ENCODE measurements around the gene YARS2.

YARS2 gene

DNA sequence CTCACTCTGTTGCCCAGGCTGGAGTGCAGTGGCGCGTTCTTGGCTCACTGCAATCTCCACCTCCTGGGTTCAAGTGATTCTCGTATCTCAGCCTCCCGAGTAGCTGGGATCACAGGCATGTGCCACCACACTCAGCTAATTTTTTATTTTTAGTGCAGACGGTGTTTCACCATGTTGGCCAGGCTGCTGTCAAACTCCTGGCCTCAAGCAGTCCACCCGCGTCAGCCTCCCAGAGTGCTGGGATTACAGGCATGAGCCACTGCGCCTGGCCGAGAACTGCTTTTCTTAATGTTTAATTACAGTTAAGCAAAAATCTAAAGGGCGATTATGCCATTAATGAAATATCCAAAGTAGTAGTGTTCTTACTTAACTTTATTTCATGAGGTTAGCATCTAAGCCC, 13.6 kb downstream of the YARS2 start:
- H3K27ac ChIP-seq (ENCODE audit: low read length, poor library complexity, severe bottlenecking): no peak overlapping the region
- H3K14ac ChIP-seq (ENCODE audit: low read length in 2 of 2): no peak overlapping the region
- H3K18ac ChIP-seq (ENCODE audit: low read depth in 1 of 2, low read length in 2 of 2): no peak overlapping the region
- H3K36me3 ChIP-seq (ENCODE audit: control insufficient read depth in 1 of 2, insufficient read depth in 2 of 2, low read depth in 1 of 2, low read length in 2 of 2): peaks cover 19 to 97% of the 10 kb centered on the region in 2 experiments
- H4K8ac ChIP-seq (ENCODE audit: low read length): no peak overlapping the region
- no peaks in the 10 kb centered on the region for H3K27me3 ChIP-seq (ENCODE audit: control insufficient read depth in 1 of 2, insufficient read depth in 1 of 2, low read length in 2 of 2)
- H2BK5ac ChIP-seq (ENCODE audit: low read depth, low read length, poor library complexity, severe bottlenecking): no peak overlapping the region
- H3K4ac ChIP-seq (ENCODE audit: low read depth in 1 of 2, low read length in 2 of 2): no peak overlapping the region
- no peak overlapping the region for H2AFZ ChIP-seq (ENCODE audit: low read depth, low read length)
- no peak overlapping the region for H2BK120ac ChIP-seq (ENCODE audit: low read depth, low read length)
- no peak overlapping the region for H3K4me2 ChIP-seq (ENCODE audit: low read length, poor library complexity, severe bottlenecking)
- H3K4me1 ChIP-seq (ENCODE audit: control insufficient read depth, insufficient read depth, low read depth, low read length): no peaks in the 10 kb centered on the region
- H3K9me3 ChIP-seq (ENCODE audit: control insufficient read depth, low read length): no peaks in the 10 kb centered on the region
- no peak overlapping the region for H2BK15ac ChIP-seq (ENCODE audit: low read depth, poor library complexity, severe bottlenecking)
- no peak overlapping the region for H2AK5ac ChIP-seq (ENCODE audit: low read length, severe bottlenecking)
- no peak overlapping the region for H3K4me3 ChIP-seq (ENCODE audit: insufficient read depth in 1 of 2, low read depth in 1 of 2, low read length in 2 of 2)
- peaks cover 6% of the 10 kb centered on the region for H3K79me1 ChIP-seq (replicated peaks; ENCODE audit: low read length, poor library complexity, severe bottlenecking)
- 97% methylated on average over 8 of the region's 10 CpGs for WGBS
- H3K23ac ChIP-seq (ENCODE audit: low read length in 2 of 2): no peak overlapping the region
- H4K91ac ChIP-seq (ENCODE audit: low read length): no peak overlapping the region
- no peak for DNase-seq
- no peak overlapping the region for H3K9ac ChIP-seq (ENCODE audit: low read length)
- no peak overlapping the region for H2BK12ac ChIP-seq (ENCODE audit: low read length in 2 of 2)

DNA sequence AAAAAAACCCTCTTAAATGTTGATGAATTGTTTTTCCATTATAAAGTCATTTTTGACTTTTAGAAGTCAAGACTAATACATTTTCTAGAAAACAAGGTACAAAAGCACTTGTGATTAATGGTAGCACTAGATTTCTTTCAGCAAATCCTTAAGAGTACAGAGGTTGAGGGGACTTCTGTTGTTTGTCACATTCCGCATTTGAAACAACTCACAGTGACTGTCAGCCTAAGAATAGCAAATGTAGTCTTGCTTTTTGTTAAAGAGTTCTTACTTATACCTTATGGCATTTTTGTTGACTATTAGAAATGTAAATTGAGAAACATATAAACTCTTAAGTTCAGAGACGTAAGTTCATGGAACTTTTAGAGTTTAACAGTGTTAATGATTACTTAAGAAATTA, 16.4 kb downstream of the YARS2 start:
- no peak overlapping the region for H4K91ac ChIP-seq (ENCODE audit: low read length)
- H3K27ac ChIP-seq (ENCODE audit: low read length, poor library complexity, severe bottlenecking): no peak overlapping the region
- H2BK5ac ChIP-seq (ENCODE audit: low read depth, low read length, poor library complexity, severe bottlenecking): no peak overlapping the region
- no peak overlapping the region for H2BK120ac ChIP-seq (ENCODE audit: low read depth, low read length)
- WGBS: 88% methylated on average over 2 of the region's 2 CpGs
- no peak overlapping the region for H3K4ac ChIP-seq (ENCODE audit: low read depth in 1 of 2, low read length in 2 of 2)
- H2BK12ac ChIP-seq (ENCODE audit: low read length in 2 of 2): no peak overlapping the region
- H3K23ac ChIP-seq (ENCODE audit: low read length in 2 of 2): no peak overlapping the region
- no peak overlapping the region for H3K9ac ChIP-seq (ENCODE audit: low read length)
- no peaks in the 10 kb centered on the region for H3K27me3 ChIP-seq (ENCODE audit: control insufficient read depth in 1 of 2, insufficient read depth in 1 of 2, low read length in 2 of 2)
- no peak overlapping the region for H2AK5ac ChIP-seq (ENCODE audit: low read length, severe bottlenecking)
- no peak overlapping the region for H4K8ac ChIP-seq (ENCODE audit: low read length)
- no peaks in the 10 kb centered on the region for H3K9me3 ChIP-seq (ENCODE audit: control insufficient read depth, low read length)
- H3K4me1 ChIP-seq (ENCODE audit: control insufficient read depth, insufficient read depth, low read depth, low read length): no peaks in the 10 kb centered on the region
- H3K36me3 ChIP-seq (ENCODE audit: control insufficient read depth in 1 of 2, insufficient read depth in 2 of 2, low read depth in 1 of 2, low read length in 2 of 2): peaks cover 18 to 95% of the 10 kb centered on the region in 2 experiments
- no peak overlapping the region for H3K18ac ChIP-seq (ENCODE audit: low read depth in 1 of 2, low read length in 2 of 2)
- peaks cover 14% of the 10 kb centered on the region for H3K79me1 ChIP-seq (replicated peaks; ENCODE audit: low read length, poor library complexity, severe bottlenecking)
- no peak overlapping the region for H2AFZ ChIP-seq (ENCODE audit: low read depth, low read length)
- no peak overlapping the region for H3K14ac ChIP-seq (ENCODE audit: low read length in 2 of 2)
- H2BK15ac ChIP-seq (ENCODE audit: low read depth, poor library complexity, severe bottlenecking): no peak overlapping the region
- DNase-seq: no peak
- H3K4me2 ChIP-seq (ENCODE audit: low read length, poor library complexity, severe bottlenecking): no peak overlapping the region
- H3K4me3 ChIP-seq (ENCODE audit: insufficient read depth in 1 of 2, low read depth in 1 of 2, low read length in 2 of 2): no peak overlapping the region

DNA sequence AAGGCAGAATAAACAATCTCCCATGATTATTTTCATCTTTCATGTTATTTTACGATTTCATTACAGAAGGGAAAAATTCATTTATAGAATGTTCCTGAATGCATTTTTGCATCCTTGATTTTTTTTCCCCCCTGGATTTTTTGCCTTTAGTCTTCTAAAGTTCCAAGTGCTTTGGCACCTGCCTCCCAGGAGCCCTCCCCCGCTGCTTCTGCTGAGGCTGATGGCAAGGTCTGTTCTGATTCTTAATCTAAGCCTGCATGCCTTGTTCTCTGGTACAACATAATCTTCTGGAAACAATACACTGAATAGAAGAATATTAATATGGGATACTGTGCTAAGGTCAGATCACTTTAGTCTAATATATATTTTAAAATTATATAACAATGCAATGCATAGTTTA, 18.0 kb downstream of the YARS2 start:
- Histone ChIP-seq H2BK120ac (ENCODE audit: low read depth, low read length) (no peak overlapping the region), H3K27ac (ENCODE audit: low read length, poor library complexity, severe bottlenecking) (no peak overlapping the region), H3K14ac (ENCODE audit: low read length in 2 of 2) (no peak overlapping the region), H3K23ac (ENCODE audit: low read length in 2 of 2) (no peak overlapping the region), H3K9me3 (ENCODE audit: control insufficient read depth, low read length) (no peaks in the 10 kb centered on the region), H3K18ac (ENCODE audit: low read depth in 1 of 2, low read length in 2 of 2) (no peak overlapping the region), H3K36me3 (ENCODE audit: control insufficient read depth in 1 of 2, insufficient read depth in 2 of 2, low read depth in 1 of 2, low read length in 2 of 2) (peaks cover 18 to 94% of the 10 kb centered on the region in 2 experiments), H3K27me3 (ENCODE audit: control insufficient read depth in 1 of 2, insufficient read depth in 1 of 2, low read length in 2 of 2) (no peaks in the 10 kb centered on the region), H3K4ac (ENCODE audit: low read depth in 1 of 2, low read length in 2 of 2) (no peak overlapping the region), H3K79me1 (replicated peaks; ENCODE audit: low read length, poor library complexity, severe bottlenecking) (peaks cover 13% of the 10 kb centered on the region), H2AK5ac (ENCODE audit: low read length, severe bottlenecking) (no peak overlapping the region), H2BK12ac (ENCODE audit: low read length in 2 of 2) (no peak overlapping the region), H3K4me2 (ENCODE audit: low read length, poor library complexity, severe bottlenecking) (no peak overlapping the region), H2BK5ac (ENCODE audit: low read depth, low read length, poor library complexity, severe bottlenecking) (no peak overlapping the region), H2AFZ (ENCODE audit: low read depth, low read length) (no peak overlapping the region), H4K91ac (ENCODE audit: low read length) (no peak overlapping the region), H3K4me3 (ENCODE audit: insufficient read depth in 1 of 2, low read depth in 1 of 2, low read length in 2 of 2) (no peak overlapping the region), H2BK15ac (ENCODE audit: low read depth, poor library complexity, severe bottlenecking) (no peak overlapping the region), H4K8ac (ENCODE audit: low read length) (no peak overlapping the region), H3K4me1 (ENCODE audit: control insufficient read depth, insufficient read depth, low read depth, low read length) (no peaks in the 10 kb centered on the region), H3K9ac (ENCODE audit: low read length) (no peak overlapping the region)
- WGBS: 100% methylated on average over 1 of the region's 2 CpGs
- DNase-seq: no peak

DNA sequence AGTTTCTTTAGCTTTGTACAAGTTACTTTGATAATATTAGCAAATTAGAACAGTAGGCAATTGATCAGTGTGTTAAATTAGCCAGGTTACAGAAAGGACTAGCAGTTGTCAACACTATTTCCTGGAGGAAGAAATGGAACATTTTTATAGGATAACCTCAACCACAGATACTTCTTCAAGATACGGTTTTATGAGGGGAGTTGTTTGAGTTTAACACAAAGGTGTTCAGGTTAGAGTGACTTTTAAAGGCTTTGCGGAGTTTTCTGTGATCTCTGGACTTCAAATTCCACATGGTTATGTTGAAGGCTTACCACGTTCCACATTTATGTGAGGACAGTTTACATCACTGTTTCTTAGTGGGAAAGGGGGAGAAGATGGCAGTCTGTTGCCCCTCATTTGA, 19.3 kb downstream of the YARS2 start:
- H2AFZ ChIP-seq (ENCODE audit: low read depth, low read length): no peak overlapping the region
- H2BK12ac ChIP-seq (ENCODE audit: low read length in 2 of 2): no peak overlapping the region
- H3K9me3 ChIP-seq (ENCODE audit: control insufficient read depth, low read length): no peaks in the 10 kb centered on the region
- no peak overlapping the region for H2BK120ac ChIP-seq (ENCODE audit: low read depth, low read length)
- H3K9ac ChIP-seq (ENCODE audit: low read length): no peak overlapping the region
- H3K27ac ChIP-seq (ENCODE audit: low read length, poor library complexity, severe bottlenecking): no peak overlapping the region
- 91% methylated on average over 3 of the region's 3 CpGs for WGBS
- no peak overlapping the region for H3K14ac ChIP-seq (ENCODE audit: low read length in 2 of 2)
- peaks cover 14 to 94% of the 10 kb centered on the region in 2 experiments for H3K36me3 ChIP-seq (ENCODE audit: control insufficient read depth in 1 of 2, insufficient read depth in 2 of 2, low read depth in 1 of 2, low read length in 2 of 2)
- H3K4me3 ChIP-seq (ENCODE audit: insufficient read depth in 1 of 2, low read depth in 1 of 2, low read length in 2 of 2): no peak overlapping the region
- no peaks in the 10 kb centered on the region for H3K4me1 ChIP-seq (ENCODE audit: control insufficient read depth, insufficient read depth, low read depth, low read length)
- H3K18ac ChIP-seq (ENCODE audit: low read depth in 1 of 2, low read length in 2 of 2): no peak overlapping the region
- no peak overlapping the region for H2AK5ac ChIP-seq (ENCODE audit: low read length, severe bottlenecking)
- H4K8ac ChIP-seq (ENCODE audit: low read length): no peak overlapping the region
- no peak overlapping the region for H2BK5ac ChIP-seq (ENCODE audit: low read depth, low read length, poor library complexity, severe bottlenecking)
- H3K23ac ChIP-seq (ENCODE audit: low read length in 2 of 2): no peak overlapping the region
- H3K27me3 ChIP-seq (ENCODE audit: control insufficient read depth in 1 of 2, insufficient read depth in 1 of 2, low read length in 2 of 2): no peaks in the 10 kb centered on the region
- no peak overlapping the region for H4K91ac ChIP-seq (ENCODE audit: low read length)
- no peak overlapping the region for H3K4me2 ChIP-seq (ENCODE audit: low read length, poor library complexity, severe bottlenecking)
- no peak overlapping the region for H3K4ac ChIP-seq (ENCODE audit: low read depth in 1 of 2, low read length in 2 of 2)
- peaks cover 15% of the 10 kb centered on the region for H3K79me1 ChIP-seq (replicated peaks; ENCODE audit: low read length, poor library complexity, severe bottlenecking)
- H2BK15ac ChIP-seq (ENCODE audit: low read depth, poor library complexity, severe bottlenecking): no peak overlapping the region
- DNase-seq: no peak

Data from mesenchymal stem cell (in vitro differentiated cells and primary cell).